Testis (tissue), 2 donors: ENCODE measurements around the gene OSTF1.

ENCODE experiments used
- CTCF ChIP-seq, 3 experiments: fragments of 450-650 bp in 2 of 3; fragments of 200-600 bp in 1 of 3; sonication (generic) in 1 of 3; IDR thresholded peaks; one replicate each; pipeline ENCODE4 v1.5.1; 2016 to 2019; ENCODE audit warnings: antibody characterized with exemption in 3 of 3, mild to moderate bottlenecking in 2 of 3, moderate library complexity in 1 of 3
- POLR2A ChIP-seq: fragments of 450-650 bp; IDR thresholded peaks from one replicate; pipeline ENCODE4 v1.6.1; 2017; ENCODE audit warnings: antibody characterized with exemption, mild to moderate bottlenecking, moderate library complexity

- TF ChIP-seq CTCF (IDR thresholded peaks at IDR 0.05) (no peak), POLR2A (no peak)
Observed at GRCh38 chr9:75138260-75139040, 50.1 kb downstream of the OSTF1 start.
